HEK293 (cell line): Measurements from ENCODE around the gene LSM14B.

ENCODE experiments used
- CTCF ChIA-PET: fragments of 350-600 bp; formaldehyde crosslinking; extraction: SDS; loops from one replicate; lab custom pipeline; 2021; ENCODE audit warnings: antibody characterized with exemption; lab: Yijun Ruan, JAX
- POLR2A ChIA-PET: fragments of 300-600 bp; formaldehyde crosslinking; extraction: SDS; loops from one replicate; lab custom pipeline; 2020; ENCODE audit warnings: antibody characterized with exemption, inconsistent platforms; lab: Yijun Ruan, JAX
- H3K27ac ChIP-seq: fragments of 200-500 bp; sonication (Bioruptor generic); 2 replicates; pipeline ENCODE4 v1.5.1; 2014; ENCODE audit warnings: low read depth, low read length, control low read depth, inconsistent platforms; ENCODE audit errors: extremely low read depth
- H3K36me3 ChIP-seq, 2 experiments: fragments of 200-500 bp in 1 of 2; sonication (Bioruptor generic) in 1 of 2; 1 replicate in 1 of 2; 2 replicates in 1 of 2; pipeline ENCODE4 v1.5.1; 2014 to 2017; ENCODE audit warnings: inconsistent platforms in 2 of 2, low read length in 2 of 2; ENCODE audit not compliant: control insufficient read depth in 2 of 2, insufficient read depth in 1 of 2
- H3K4me1 ChIP-seq: fragments of 200-500 bp; sonication (Bioruptor generic); 2 replicates; pipeline ENCODE4 v1.5.1; 2014; ENCODE audit warnings: mild to moderate bottlenecking, low read length, inconsistent platforms; ENCODE audit not compliant: control insufficient read depth, insufficient read depth
- H3K4me3 ChIP-seq: 2 replicates; pipeline ENCODE4 v1.5.1; 2011; ENCODE audit warnings: low read depth, mild to moderate bottlenecking, control low read depth, low read length, moderate library complexity
- H3K9me3 ChIP-seq: fragments of 200-500 bp; sonication (Bioruptor generic); 2 replicates; pipeline ENCODE4 v1.5.1; 2014; ENCODE audit warnings: low read depth, low read length, inconsistent platforms; ENCODE audit not compliant: control insufficient read depth, insufficient read depth
- CTCF ChIP-seq: fragments of 450-650 bp; formaldehyde crosslinking; IDR thresholded peaks from 2 replicates; pipeline ENCODE4 v1.5.1; 2016; ENCODE audit warnings: missing biosample characterization, missing genetic modification characterization
- EGR2 ChIP-seq: fragments of 450-650 bp; formaldehyde crosslinking; IDR thresholded peaks from 2 replicates; pipeline ENCODE4 v1.5.1; 2016; ENCODE audit warnings: low read depth, missing biosample characterization, missing genetic modification characterization
- GLIS2 ChIP-seq: fragments of 450-650 bp; formaldehyde crosslinking; IDR thresholded peaks from 2 replicates; pipeline ENCODE4 v1.5.1; 2016; ENCODE audit warnings: missing biosample characterization, missing genetic modification characterization
- HOXD13 ChIP-seq: sonication (generic); formaldehyde crosslinking; IDR thresholded peaks from 2 replicates; pipeline ENCODE4 v1.8.0; 2022; ENCODE audit warnings: missing genetic modification reagents, borderline replicate concordance
- MEIS1 ChIP-seq: sonication (generic); formaldehyde crosslinking; IDR thresholded peaks from 2 replicates; pipeline ENCODE4 v1.8.1; 2022; ENCODE audit warnings: missing genetic modification reagents, mild to moderate bottlenecking, borderline replicate concordance
- PATZ1 ChIP-seq: fragments of 450-650 bp; formaldehyde crosslinking; IDR thresholded peaks from 2 replicates; pipeline ENCODE4 v1.5.1; 2016; ENCODE audit warnings: missing biosample characterization, missing genetic modification characterization
- PRDM1 ChIP-seq: fragments of 450-650 bp; formaldehyde crosslinking; IDR thresholded peaks from 2 replicates; pipeline ENCODE4; 2016; ENCODE audit warnings: missing biosample characterization, missing genetic modification characterization
- SALL2 ChIP-seq: fragments of 450-650 bp; formaldehyde crosslinking; IDR thresholded peaks from 2 replicates; pipeline ENCODE4 v1.5.0; 2017; ENCODE audit warnings: missing biosample characterization, mild to moderate bottlenecking, missing genetic modification characterization, borderline replicate concordance
- SCRT1 ChIP-seq: fragments of 450-650 bp; formaldehyde crosslinking; IDR thresholded peaks from 2 replicates; pipeline ENCODE4 v1.5.1; 2016; ENCODE audit warnings: missing biosample characterization, missing genetic modification characterization, borderline replicate concordance
- ZBTB10 ChIP-seq: fragments of 450-650 bp; formaldehyde crosslinking; IDR thresholded peaks from 2 replicates; pipeline ENCODE4 v1.5.1; 2016; ENCODE audit warnings: missing biosample characterization, missing genetic modification characterization
- ZNF133 ChIP-seq: fragments of 450-650 bp; formaldehyde crosslinking; IDR thresholded peaks from 2 replicates; pipeline ENCODE4 v1.5.1; 2016; ENCODE audit warnings: missing biosample characterization, missing genetic modification characterization
- ZNF341 ChIP-seq: fragments of 450-650 bp; formaldehyde crosslinking; IDR thresholded peaks from 2 replicates; pipeline ENCODE4; 2016; ENCODE audit warnings: low read depth, missing biosample characterization, missing genetic modification characterization
- ZNF362 ChIP-seq: fragments of 450-650 bp; formaldehyde crosslinking; IDR thresholded peaks from 2 replicates; pipeline ENCODE4 v1.5.1; 2016; ENCODE audit warnings: missing biosample characterization, missing genetic modification characterization
- ZNF623 ChIP-seq: fragments of 450-650 bp; formaldehyde crosslinking; IDR thresholded peaks from 2 replicates; pipeline ENCODE4 v1.5.1; 2016; ENCODE audit warnings: missing biosample characterization, missing genetic modification characterization
- ZNF654 ChIP-seq: fragments of 450-650 bp; formaldehyde crosslinking; IDR thresholded peaks from 2 replicates; pipeline ENCODE4 v1.5.1; 2016; ENCODE audit warnings: low read depth, missing biosample characterization, missing genetic modification characterization
- ZNF704 ChIP-seq: fragments of 450-650 bp; formaldehyde crosslinking; IDR thresholded peaks from 2 replicates; pipeline ENCODE4 v1.5.1; 2016; ENCODE audit warnings: missing biosample characterization, missing genetic modification characterization
- ZXDB ChIP-seq: fragments of 450-650 bp; formaldehyde crosslinking; IDR thresholded peaks from 2 replicates; pipeline ENCODE4 v1.5.1; 2016; ENCODE audit warnings: missing biosample characterization, missing genetic modification characterization

Gene LSM14B

GRCh38 chr20:62134735-62135231 lies 12.5 kb downstream of the LSM14B start:
- no peak overlapping the region for H3K4me3 ChIP-seq
- POLR2A ChIA-PET = interaction anchor here (0.6 to 3.5 kb wide), 5 partner anchors 8 to 164 kb away, joined by 3 to 15 read pairs (median 6); partner anchors contain the start of gene TAF4
- TF ChIP-seq SALL2 = no peak
- TF ChIP-seq ZNF704 (tag by site-specific recombination) = no peak
- no peak for TF ChIP-seq ZNF133
- TF ChIP-seq, all 188 proteins: peak for 0
- H3K4me1 ChIP-seq = no peaks in the 10 kb centered on the region
- peaks cover 14 to 99% of the 10 kb centered on the region in 2 experiments for H3K36me3 ChIP-seq
- H3K27ac ChIP-seq = no peak overlapping the region
- CTCF ChIA-PET = interaction anchor here (0.6 to 3.5 kb wide), 4 partner anchors 9 to 126 kb away, joined by 3 to 33 read pairs (median 14); no protein-coding TSS in a partner anchor
- H3K9me3 ChIP-seq = no peaks in the 10 kb centered on the region

GRCh38 chr20:62135573-62136266 lies 13.4 kb downstream of the LSM14B start:
- H3K4me1 ChIP-seq = no peaks in the 10 kb centered on the region
- H3K36me3 ChIP-seq = peaks cover 12 to 99% of the 10 kb centered on the region in 2 experiments; a peak in 2 of 3 replicates
- H3K27ac ChIP-seq = peak overlapping the region; percentile 42; the same call in 1 of the 2 replicates
- ChIA-PET POLR2A (interaction anchor here (0.6 to 3.5 kb wide), 7 partner anchors 9 to 255 kb away, joined by 3 to 15 read pairs (median 5); partner anchors contain the start of gene TAF4), CTCF (interaction anchor here (0.6 to 3.5 kb wide), 9 partner anchors 10 to 125 kb away, joined by 3 to 33 read pairs (median 4); no protein-coding TSS in a partner anchor)
- no peak overlapping the region for H3K4me3 ChIP-seq
- no peaks in the 10 kb centered on the region for H3K9me3 ChIP-seq
- 0 out of 2 replicates have a peak, but pooled peaks have one; percentile 21 for TF ChIP-seq GLIS2
- no peak for TF ChIP-seq SCRT1 (tag by site-specific recombination)
- TF ChIP-seq ZNF623 (tag by site-specific recombination) = no peak

- H3K27ac ChIP-seq = peak overlapping the region; percentile 42; the same call in 1 of the 2 replicates
- POLR2A ChIA-PET = interaction anchor here (0.7 to 3.5 kb wide), 7 partner anchors 10 to 255 kb away, joined by 3 to 15 read pairs (median 5); partner anchors contain the start of gene TAF4
- peaks cover 9 to 99% of the 10 kb centered on the region in 2 experiments; a peak in 2 of 3 replicates for H3K36me3 ChIP-seq
Observed at GRCh38 chr20:62136283-62137091, 14.2 kb downstream of the LSM14B start.

More at GRCh38 chr20:62136283-62137091, 14.2 kb downstream of the LSM14B start:
- H3K9me3 ChIP-seq = no peaks in the 10 kb centered on the region
- TF ChIP-seq ZBTB10 (no peak), ZNF341 (peak; percentile 26; the same call in 1 of the 2 replicates), ZNF362 (tag by site-specific recombination) (0 out of 2 replicates have a peak, but pooled peaks have one; percentile 47), PRDM1 (tag by site-specific recombination) (peak; percentile 51; the same call in 1 of the 2 replicates), CTCF (tag by site-specific recombination) (peak; percentile 57), ZNF654 (tag by site-specific recombination) (peak; percentile 70), HOXD13 (CRISPR knock-in tag) (no peak), PATZ1 (tag by site-specific recombination) (no peak), EGR2 (no peak), ZXDB (tag by site-specific recombination) (no peak), MEIS1 (CRISPR knock-in tag) (no peak)
- TF ChIP-seq, all 188 proteins: peak for 5
- CTCF ChIA-PET = interaction anchor here (0.6 to 3.5 kb wide), 8 partner anchors 9 to 126 kb away, joined by 3 to 33 read pairs (median 4); no protein-coding TSS in a partner anchor
- Histone ChIP-seq H3K4me1 (no peaks in the 10 kb centered on the region), H3K4me3 (no peak overlapping the region)
